HCT116 (cell line): ENCODE measurements around the gene ARID2. TPM values are rescaled to one million over a fixed set of nuclear protein-coding genes. Genes with fewer than 3 reads are reported as not detected.

Source experiments
- ATAC-seq: fragments of 200-7000 bp; cut with Tn5 transposase; 2 replicates; pipeline ENCODE4 v1.9.1; 2020; ENCODE audit warnings: mild to moderate bottlenecking, moderate library complexity
- BruUV-seq: library from RNA; stranded (reverse); fragments of 400-500 nt; replicated peaks from 2 replicates; lab custom pipeline; 2021; lab: Mats Ljungman, UMichigan
- CTCF ChIA-PET: fragments of 300-600 bp; sonication (Branson Sonifier 250); formaldehyde crosslinking; loops from one replicate; lab custom pipeline; 2021; ENCODE audit warnings: antibody characterized with exemption; lab: Charles Lee
- POLR2A ChIA-PET: fragments of 300-600, 350-600 bp; sonication (Branson Sonifier 250); formaldehyde crosslinking; loops from one replicate; lab custom pipeline; 2021; ENCODE audit warnings: antibody characterized with exemption; lab: Charles Lee
- RAD21 ChIA-PET, 2 experiments: fragments of 300-600 bp; sonication (Branson Sonifier 250); formaldehyde crosslinking; loops; one replicate each; lab custom pipeline; 2023; ENCODE audit warnings: low total read pairs in 2 of 2; ENCODE audit not compliant: uncharacterized antibody in 2 of 2, unreplicated experiment in 2 of 2, low non-redundant PET in 1 of 2; lab: Charles Lee
- DNase-seq: peaks from one replicate; pipeline ENCODE4 v3.0.0-alpha.2; 2010; ENCODE audit warnings: low read depth, low spot score
- H2AFZ ChIP-seq: fragments of 200-600 bp; shearing (Covaris generic), sonication (generic); 2 replicates; pipeline ENCODE4 v1.6.1; 2017; ENCODE audit warnings: low read depth, mixed run types, mixed read lengths, antibody characterized with exemption, low read length; ENCODE audit not compliant: poor library complexity, severe bottlenecking
- H3K27ac ChIP-seq: 2 replicates; pipeline ENCODE4 v1.5.1; 2012; ENCODE audit warnings: low read depth, low read length
- H3K27me3 ChIP-seq: fragments of 200-600 bp; sonication (generic); 2 replicates; pipeline ENCODE4 v1.6.1; 2016; ENCODE audit warnings: mixed run types, low read length, mixed read lengths; ENCODE audit not compliant: insufficient read depth
- H3K36me3 ChIP-seq, 2 experiments: fragments of 200-500 bp in 1 of 2; fragments of 200-600 bp in 1 of 2; sonication (Bioruptor generic) in 1 of 2; sonication (generic) in 1 of 2; 2 replicates each; pipeline versions ENCODE4 v1.5.1 to v1.6.1; 2014 to 2016; ENCODE audit warnings: low read length in 2 of 2, inconsistent platforms in 1 of 2, mixed read lengths in 1 of 2, mixed run types in 1 of 2; ENCODE audit not compliant: insufficient read depth in 2 of 2, control insufficient read depth in 1 of 2
- H3K4me1 ChIP-seq, 2 experiments: fragments of 200-600 bp in 1 of 2; sonication (generic) in 1 of 2; 2 replicates each; pipeline versions ENCODE4 v1.5.1 to v1.6.1; 2012 to 2017; ENCODE audit warnings: low read length in 2 of 2, inconsistent platforms in 1 of 2, mild to moderate bottlenecking in 1 of 2, mixed read lengths in 1 of 2, mixed run types in 1 of 2, moderate library complexity in 1 of 2; ENCODE audit not compliant: insufficient read depth in 2 of 2, control insufficient read depth in 1 of 2
- H3K4me2 ChIP-seq: fragments of 200-600 bp; sonication (generic); 2 replicates; pipeline ENCODE4 v1.6.1; 2017; ENCODE audit warnings: mixed run types, low read length, mixed read lengths
- H3K4me3 ChIP-seq, 2 experiments: fragments of 200-600 bp in 1 of 2; sonication (generic) in 1 of 2; replicated peaks in 1 of 2; 2 replicates each; pipeline ENCODE4 v1.5.1; 2011 to 2016; ENCODE audit warnings: low read length in 2 of 2, control low read depth in 1 of 2, low read depth in 1 of 2, mild to moderate bottlenecking in 1 of 2, mixed read lengths in 1 of 2, mixed run types in 1 of 2
- H3K79me2 ChIP-seq: fragments of 200-600 bp; sonication (generic); 2 replicates; pipeline ENCODE4 v1.6.1; 2017; ENCODE audit warnings: mild to moderate bottlenecking, mixed run types, low read length, moderate library complexity, mixed read lengths; ENCODE audit not compliant: insufficient read depth
- H3K9ac ChIP-seq: fragments of 200-600 bp; sonication (generic); 2 replicates; pipeline ENCODE4 v1.6.1; 2016; ENCODE audit warnings: low read length, mixed read lengths
- H3K9me2 ChIP-seq: fragments of 200-600 bp; sonication (generic), shearing (Covaris generic); 2 replicates; pipeline ENCODE4 v1.6.1; 2017; ENCODE audit warnings: mixed run types, mild to moderate bottlenecking, moderate library complexity; ENCODE audit not compliant: insufficient read depth
- H3K9me3 ChIP-seq, 2 experiments: fragments of 200-500 bp in 1 of 2; fragments of 200-600 bp in 1 of 2; sonication (Bioruptor generic) in 1 of 2; sonication (generic) in 1 of 2; 2 replicates each; pipeline ENCODE4 v1.6.1; 2014 to 2017; ENCODE audit warnings: low read length in 2 of 2, mixed read lengths in 2 of 2, inconsistent platforms in 1 of 2, low read depth in 1 of 2, mild to moderate bottlenecking in 1 of 2, mixed run types in 1 of 2, moderate library complexity in 1 of 2; ENCODE audit not compliant: control insufficient read depth in 1 of 2, insufficient read depth in 1 of 2
- H4K20me1 ChIP-seq: fragments of 200-600 bp; sonication (generic), shearing (Covaris generic); 2 replicates; pipeline ENCODE4 v1.6.1; 2017; ENCODE audit warnings: mixed run types, mild to moderate bottlenecking, moderate library complexity; ENCODE audit not compliant: insufficient read depth
- CBX3 ChIP-seq: IDR thresholded peaks from 2 replicates; pipeline ENCODE4 v1.6.1; 2012; ENCODE audit warnings: low read depth
- CEBPB ChIP-seq: IDR thresholded peaks from 2 replicates; pipeline ENCODE4 v1.6.1; 2012; ENCODE audit warnings: low read depth
- CTCF ChIP-seq, 3 experiments: fragments of 200-600 bp in 1 of 3; sonication (generic) in 1 of 3; IDR thresholded peaks in 2 of 3; conservative IDR thresholded peaks in 1 of 3; 2 replicates each; pipeline ENCODE4 v1.5.1; 2012 to 2017; ENCODE audit warnings: low read depth in 2 of 3, low read length in 2 of 3, antibody characterized with exemption in 1 of 3, borderline replicate concordance in 1 of 3, control low read depth in 1 of 3, mild to moderate bottlenecking in 1 of 3, mixed read lengths in 1 of 3, mixed run types in 1 of 3, moderate library complexity in 1 of 3; ENCODE audit not compliant: insufficient read depth in 1 of 3
- ELF1 ChIP-seq: IDR thresholded peaks from 2 replicates; pipeline ENCODE4 v1.6.1; 2012; ENCODE audit warnings: low read depth, borderline replicate concordance
- EZH2phosphoT487 ChIP-seq: fragments of 200-600 bp; IDR thresholded peaks from 2 replicates; pipeline ENCODE4 v1.6.1; 2018; ENCODE audit warnings: antibody characterized with exemption, borderline replicate concordance
- MAX ChIP-seq: IDR thresholded peaks from 2 replicates; pipeline ENCODE4 v1.6.1; 2012
- POLR2A ChIP-seq: IDR thresholded peaks from 2 replicates; pipeline ENCODE4 v1.7.0; 2011; ENCODE audit warnings: borderline replicate concordance; ENCODE audit not compliant: insufficient read depth, insufficient read length; ENCODE audit errors: extremely low read depth
- RAD21 ChIP-seq: IDR thresholded peaks from 2 replicates; pipeline ENCODE4 v1.6.1; 2012; ENCODE audit warnings: low read depth, mild to moderate bottlenecking
- REST ChIP-seq: IDR thresholded peaks from 2 replicates; pipeline ENCODE4 v1.6.1; 2012; ENCODE audit warnings: low read depth
- SRF ChIP-seq: IDR thresholded peaks from 2 replicates; pipeline ENCODE4 v1.6.1; 2012; ENCODE audit warnings: low read depth
- TCF7L2 ChIP-seq: IDR thresholded peaks from 2 replicates; pipeline ENCODE4 v1.7.0; 2011; ENCODE audit warnings: borderline replicate concordance, inconsistent platforms; ENCODE audit not compliant: insufficient read depth, insufficient read length; ENCODE audit errors: extremely low read depth
- ZBTB33 ChIP-seq: IDR thresholded peaks from 2 replicates; pipeline ENCODE4 v1.6.1; 2011; ENCODE audit warnings: mild to moderate bottlenecking, low read length, moderate library complexity; ENCODE audit not compliant: insufficient replicate concordance; ENCODE audit errors: extremely low read depth
- intact Hi-C: fragments of 100-400 bp; cut with micrococcal nuclease; formaldehyde crosslinking; loops from 2 replicates; pipeline ENCODE4 v1.10.0; 2022
- total RNA-seq: library from RNA; stranded (reverse); gene quantifications from one replicate; pipeline ENCODE4 v1.2.1, GENCODE V29; 2021; ENCODE audit not compliant: unreplicated experiment

ARID2 gene
- total RNA-seq, 1 experiment from 2014 or later: 30.5 TPM

GRCh38 chr12:45701296-45701695 is 28.2 kb upstream of the ARID2 start:
- intact Hi-C loops: no loop called here
- DNase-seq: no peak
- Histone ChIP-seq H3K4me1 (no peaks in the 10 kb centered on the region), H3K9me3 (peaks cover 0 to 3% of the 10 kb centered on the region in 2 experiments; a peak in 1 of 4 replicates), H4K20me1 (no peaks in the 10 kb centered on the region), H3K27ac (no peak overlapping the region), H3K4me2 (no peak overlapping the region), H3K79me2 (no peaks in the 10 kb centered on the region), H3K9me2 (no peaks in the 10 kb centered on the region), H3K9ac (no peak overlapping the region), H3K4me3 (no peak overlapping the region), H2AFZ (no peak overlapping the region), H3K27me3 (no peaks in the 10 kb centered on the region), H3K36me3 (no peaks in the 10 kb centered on the region)
- TF ChIP-seq ELF1 (no peak), POLR2A (no peak), CBX3 (no peak), RAD21 (no peak), MAX (no peak), SRF (no peak), TCF7L2 (no peak), ZBTB33 (no peak), CTCF (IDR thresholded peaks at IDR 0.05 in 2 of 3, conservative IDR thresholded peaks at IDR 0.05 in 1 of 3; ENCODE audit: borderline replicate concordance in 1 of 3, insufficient read depth in 1 of 3, low read depth in 2 of 3, low read length in 2 of 3) (no peak), EZH2phosphoT487 (no peak), CEBPB (no peak), REST (no peak)
- ChIA-PET RAD21 (no interaction called here), POLR2A (no interaction called here), CTCF (interaction anchor here (1.3 kb wide), 1 partner anchor 157 kb away, joined by 4 read pairs; no protein-coding TSS in a partner anchor)
- BruUV-seq: no TSS peak
- no peak for ATAC-seq
